Hematopoietic multipotent progenitor cell treated with erythropoietin and hydrocortisone succinate and interleukin-3 and kit ligand, for 6 days (in vitro differentiated cells): ENCODE measurements around the gene TCF25.
"Not testable (repeated sequence)": the region's sequence is repeated elsewhere in the genome, so short reads cannot be mapped to it uniquely, and the experiment has no call there.

Experiments used
- DNase-seq: peaks from one replicate; pipeline ENCODE4 v3.0.0-alpha.2; 2015

Gene TCF25, protein sequence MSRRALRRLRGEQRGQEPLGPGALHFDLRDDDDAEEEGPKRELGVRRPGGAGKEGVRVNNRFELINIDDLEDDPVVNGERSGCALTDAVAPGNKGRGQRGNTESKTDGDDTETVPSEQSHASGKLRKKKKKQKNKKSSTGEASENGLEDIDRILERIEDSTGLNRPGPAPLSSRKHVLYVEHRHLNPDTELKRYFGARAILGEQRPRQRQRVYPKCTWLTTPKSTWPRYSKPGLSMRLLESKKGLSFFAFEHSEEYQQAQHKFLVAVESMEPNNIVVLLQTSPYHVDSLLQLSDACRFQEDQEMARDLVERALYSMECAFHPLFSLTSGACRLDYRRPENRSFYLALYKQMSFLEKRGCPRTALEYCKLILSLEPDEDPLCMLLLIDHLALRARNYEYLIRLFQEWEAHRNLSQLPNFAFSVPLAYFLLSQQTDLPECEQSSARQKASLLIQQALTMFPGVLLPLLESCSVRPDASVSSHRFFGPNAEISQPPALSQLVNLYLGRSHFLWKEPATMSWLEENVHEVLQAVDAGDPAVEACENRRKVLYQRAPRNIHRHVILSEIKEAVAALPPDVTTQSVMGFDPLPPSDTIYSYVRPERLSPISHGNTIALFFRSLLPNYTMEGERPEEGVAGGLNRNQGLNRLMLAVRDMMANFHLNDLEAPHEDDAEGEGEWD

DNA sequence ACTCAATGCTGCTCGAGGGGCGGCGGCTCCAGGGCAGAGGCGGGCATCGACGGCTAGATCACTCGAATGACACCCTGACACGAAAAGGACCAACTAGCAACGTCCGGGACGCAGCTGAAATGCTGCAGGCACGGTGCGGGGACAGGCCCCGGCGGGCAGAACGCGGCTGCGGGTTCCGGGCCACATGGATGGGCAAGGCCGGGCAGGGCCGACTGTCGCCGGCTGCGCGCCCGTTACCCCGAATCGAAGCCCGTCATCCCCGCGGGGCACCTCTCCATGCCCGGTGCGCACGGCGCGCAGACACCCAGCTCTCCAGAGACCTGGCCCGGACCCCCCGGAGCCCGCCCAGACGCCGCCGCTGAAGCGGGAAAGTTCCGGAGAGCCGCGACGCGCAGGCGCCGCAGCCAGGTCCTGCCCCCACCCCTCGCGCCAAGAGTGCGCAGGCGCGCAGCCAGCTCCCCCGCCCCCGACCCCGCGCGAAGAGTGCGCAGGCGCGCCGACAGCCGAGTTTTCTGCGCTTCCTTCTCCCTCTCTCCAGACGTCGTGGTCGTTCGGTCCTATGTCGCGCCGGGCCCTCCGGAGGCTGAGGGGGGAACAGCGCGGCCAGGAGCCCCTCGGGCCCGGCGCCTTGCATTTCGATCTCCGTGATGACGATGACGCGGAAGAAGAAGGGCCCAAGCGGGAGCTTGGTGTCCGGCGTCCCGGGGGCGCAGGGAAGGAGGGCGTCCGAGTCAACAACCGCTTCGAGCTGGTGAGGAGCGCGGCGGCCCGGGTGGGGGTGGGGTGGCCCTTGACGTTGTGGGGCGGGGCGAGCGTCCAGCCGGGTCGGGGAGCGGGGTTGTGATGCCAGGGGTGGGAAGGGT lies at the start of gene TCF25:
TSS of gene TCF25 (plus strand) at position 484 of the 863 bp plus-strand sequence. CDS start at position 560, 76 bp downstream.
- peak; percentile 94 for DNase-seq

DNA sequence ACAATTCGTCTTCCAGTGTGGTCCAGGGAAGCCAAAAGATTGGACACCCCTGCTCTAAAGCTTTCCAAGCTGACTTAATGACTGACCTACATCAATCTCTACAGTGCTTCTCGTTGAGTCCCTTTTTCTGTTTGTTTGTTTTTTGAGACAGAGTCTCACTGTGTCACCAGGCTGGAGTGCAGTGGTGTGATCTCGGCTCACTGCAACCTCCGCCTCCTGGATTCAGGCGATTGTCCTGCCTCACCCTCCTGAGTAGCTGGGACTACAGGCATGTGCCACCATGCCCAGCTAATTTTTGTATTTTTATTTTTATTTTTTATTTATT lies 49.6 kb upstream of the TCF25 start:
- not testable (repeated sequence) for DNase-seq

DNA sequence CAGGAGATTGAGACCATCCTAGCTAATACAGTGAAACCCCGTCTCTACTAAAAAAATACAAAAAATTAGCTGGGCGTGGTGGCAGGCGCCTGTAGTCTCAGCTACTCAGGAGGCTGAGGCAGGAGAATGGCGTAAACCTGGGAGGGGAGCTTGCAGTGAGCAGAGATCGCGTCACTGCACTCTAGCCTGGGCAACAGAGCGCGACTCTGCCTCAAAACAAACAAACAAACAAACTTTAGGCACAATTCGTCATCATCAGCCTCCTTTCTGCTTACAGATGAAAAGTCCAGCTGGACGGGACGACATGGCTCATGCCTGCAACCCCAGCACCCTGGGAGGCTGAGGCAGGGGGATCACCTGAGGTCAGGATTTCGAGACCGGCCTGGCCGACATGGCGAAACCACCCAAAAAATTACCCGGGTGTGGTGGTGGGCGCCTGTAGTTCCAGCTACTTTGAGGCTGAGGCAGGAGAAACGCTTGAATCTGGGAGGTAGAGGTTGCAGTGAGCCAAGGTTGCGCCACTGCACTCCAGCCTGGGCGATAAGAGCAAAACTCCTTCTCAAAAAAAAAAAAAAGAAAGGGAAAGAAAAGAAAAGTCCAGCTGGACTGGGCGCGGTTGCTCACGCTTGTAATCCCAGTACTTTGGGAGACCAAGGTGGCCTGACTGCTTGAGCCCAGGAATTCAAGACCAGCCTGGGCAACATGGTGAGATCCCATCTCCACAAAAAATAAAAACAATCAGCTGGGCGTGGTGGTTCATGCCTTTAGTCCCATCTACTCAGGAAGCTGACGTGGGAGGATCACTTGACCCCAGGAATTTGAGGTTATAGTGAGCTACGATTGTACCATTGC lies 46.6 kb upstream of the TCF25 start:
- no peak for DNase-seq

DNA sequence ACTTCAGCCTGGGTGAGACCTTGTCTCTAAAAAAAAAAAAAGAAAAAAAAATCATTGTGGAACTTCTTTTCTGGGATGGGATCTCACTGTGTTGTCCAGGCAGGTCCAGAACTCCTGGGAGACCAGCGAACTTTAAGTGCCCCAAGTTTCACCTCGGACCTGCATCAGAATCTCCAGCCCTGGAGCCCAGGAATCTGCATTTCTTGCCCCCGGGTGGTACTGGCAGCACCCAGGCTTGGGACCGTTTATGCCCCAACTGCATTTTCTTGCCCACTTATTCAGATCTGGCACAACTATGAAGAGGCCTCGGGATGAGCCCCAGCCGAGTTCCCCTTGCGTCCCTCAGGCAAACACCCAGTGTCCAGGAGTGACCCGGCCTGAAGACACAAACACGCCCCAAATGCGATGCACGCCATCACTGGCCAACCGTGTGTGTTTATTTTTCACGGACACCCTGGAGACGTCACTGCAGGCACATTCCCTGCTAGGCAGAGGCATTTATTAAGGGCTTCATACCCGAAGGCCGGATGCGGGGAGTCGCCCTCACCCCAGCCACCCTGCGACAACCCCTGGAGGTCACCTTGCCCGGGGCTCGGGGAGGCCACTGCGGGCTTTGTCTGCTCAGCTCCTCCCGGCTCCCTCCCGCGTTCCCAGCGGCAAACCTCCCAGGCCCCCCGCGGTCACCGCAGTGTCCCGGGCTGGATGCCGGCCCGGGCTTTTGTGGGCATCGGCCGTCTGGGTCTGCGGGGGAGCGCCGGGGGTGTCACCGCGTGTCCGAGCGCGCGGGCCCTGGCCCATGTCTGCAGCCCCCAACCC lies 45.8 kb upstream of the TCF25 start:
- peak; percentile 25 for DNase-seq

DNA sequence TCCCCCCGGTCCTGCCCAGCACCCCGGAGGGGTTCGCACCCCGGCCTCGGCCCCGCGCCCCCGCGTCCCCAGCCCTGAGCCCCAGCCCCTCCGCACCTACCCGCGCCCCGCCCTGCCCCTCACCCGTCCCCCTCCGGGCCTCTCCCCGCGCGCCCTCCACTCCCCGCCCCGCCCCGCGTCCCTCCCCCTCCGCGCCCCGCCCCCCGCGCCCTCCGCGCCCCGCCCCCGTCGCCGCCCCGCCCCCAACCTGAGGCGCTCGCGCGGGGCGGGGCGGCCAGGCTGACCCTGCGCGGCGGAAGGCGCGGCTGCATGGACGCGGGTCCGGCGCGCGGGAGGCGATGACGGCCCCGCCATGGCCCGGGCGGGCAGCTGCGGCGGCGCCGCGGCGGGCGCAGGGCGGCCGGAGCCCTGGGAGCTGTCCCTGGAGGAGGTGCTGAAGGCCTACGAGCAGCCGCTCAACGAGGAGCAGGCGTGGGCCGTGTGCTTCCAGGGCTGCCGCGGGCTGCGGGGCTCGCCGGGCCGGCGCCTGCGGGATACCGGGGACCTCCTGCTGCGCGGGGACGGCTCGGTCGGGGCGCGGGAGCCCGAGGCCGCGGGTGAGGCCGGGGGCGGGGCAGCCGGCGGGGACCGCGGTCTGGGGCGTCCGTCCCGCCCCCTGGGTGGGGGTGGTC lies 45.1 kb upstream of the TCF25 start, which contains the start of gene SPIRE2:
TSS of gene SPIRE2 (plus strand) at position 277 of the 671 bp plus-strand sequence. CDS start at position 353, 76 bp downstream.
- DNase-seq: peak; percentile 87

DNA sequence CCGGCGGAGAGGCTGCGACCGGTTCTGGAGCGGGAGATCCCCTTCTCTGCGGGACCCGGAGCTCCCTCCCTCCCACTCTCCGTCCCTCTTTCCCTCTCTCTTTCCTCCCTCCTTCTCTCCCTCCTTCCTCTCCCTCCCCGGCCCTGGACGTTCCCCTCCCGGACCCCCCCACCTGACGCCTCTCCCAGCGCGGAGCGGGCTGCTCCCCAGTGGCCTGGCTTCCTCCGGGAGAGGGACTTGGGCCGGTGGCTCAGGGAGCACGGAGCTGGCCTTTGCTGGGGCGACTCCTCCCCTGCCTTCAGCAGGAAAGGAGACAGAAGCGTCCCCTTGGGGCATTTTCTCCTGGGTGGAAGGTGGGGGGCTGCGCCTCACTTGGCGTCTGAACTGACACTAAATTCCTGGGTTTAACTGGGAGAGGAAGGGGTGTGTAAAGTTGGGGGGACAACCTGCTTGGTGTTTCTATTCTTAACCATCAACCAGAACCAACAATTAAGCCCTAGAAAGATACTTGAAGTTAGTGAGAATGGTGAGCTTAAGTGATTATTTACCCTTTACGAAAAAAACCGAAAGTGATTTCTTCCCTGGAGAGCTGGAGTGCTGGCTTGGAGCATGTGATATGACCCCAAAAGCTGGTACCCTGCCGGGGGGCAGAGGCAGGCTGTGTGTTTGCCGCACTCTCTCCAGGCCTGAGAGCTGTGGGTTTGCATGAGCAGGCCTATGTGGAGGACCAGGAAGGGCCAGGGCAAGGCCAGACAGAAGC lies 44.3 kb upstream of the TCF25 start:
- no peak for DNase-seq

DNA sequence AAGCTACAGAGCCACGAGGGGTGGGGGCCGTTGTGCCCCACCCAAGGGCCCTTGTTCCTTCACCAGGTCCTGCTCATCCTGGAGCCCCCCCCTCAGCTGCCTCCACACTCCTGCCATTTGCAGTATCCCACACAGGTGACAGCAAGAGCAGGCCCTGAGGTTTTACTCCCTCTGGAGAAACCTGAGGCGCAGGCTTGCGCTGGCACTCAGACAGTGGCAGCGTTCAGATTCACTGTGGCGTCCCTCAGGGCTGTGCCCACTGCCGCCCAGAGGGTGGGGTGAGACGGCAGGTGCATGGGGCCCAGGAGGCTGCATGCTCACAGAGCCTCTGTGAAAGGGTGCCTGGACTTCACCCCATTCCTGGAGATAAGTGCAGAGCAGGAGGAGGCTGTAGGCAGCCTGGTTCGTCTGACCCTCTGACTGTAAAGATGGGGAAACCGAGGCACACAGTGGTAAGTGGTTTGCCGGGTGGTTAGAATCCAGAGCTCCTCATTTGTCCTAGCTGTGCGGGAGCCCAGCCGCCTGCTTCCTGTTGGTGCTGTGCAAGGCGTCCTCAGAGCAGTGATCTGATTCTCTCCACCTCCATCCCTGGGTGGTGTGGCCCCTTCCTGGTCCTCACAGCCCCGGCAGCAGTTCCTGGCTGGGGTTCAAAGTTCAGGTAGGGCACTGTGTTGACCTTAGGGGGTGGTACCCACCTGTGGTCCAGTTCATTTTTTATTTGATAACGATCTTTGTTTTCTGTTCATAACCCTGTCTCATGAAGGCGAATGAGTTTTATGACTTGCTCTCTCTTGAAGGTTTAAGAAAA lies 43.6 kb upstream of the TCF25 start:
- DNase-seq: no peak

DNA sequence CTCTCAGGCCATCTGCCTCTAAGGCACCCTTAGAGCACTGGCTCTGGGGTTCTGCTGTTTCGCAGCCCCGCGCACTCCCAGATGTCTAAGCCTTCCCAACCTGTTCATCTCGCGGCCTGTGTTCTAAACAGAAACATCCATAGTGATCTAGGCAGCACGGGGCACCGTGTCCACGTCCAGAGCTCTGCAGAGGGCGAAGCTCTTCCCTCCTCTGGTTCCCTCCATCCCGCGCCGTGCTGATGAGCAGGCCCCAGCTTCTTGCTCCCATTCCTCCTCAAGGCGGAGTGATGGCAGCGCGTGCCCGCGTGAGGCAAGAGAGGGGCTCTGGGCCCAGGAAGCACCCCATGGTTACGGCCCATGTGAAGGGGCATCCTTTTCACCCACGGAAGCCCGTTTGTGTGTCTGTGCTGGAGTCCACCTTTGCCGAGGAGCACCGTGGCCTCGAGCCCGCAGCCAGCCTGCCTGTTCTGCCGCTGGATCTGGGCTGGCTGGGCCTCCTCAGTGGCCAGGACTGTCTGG lies 41.5 kb upstream of the TCF25 start:
- DNase-seq: no peak

DNA sequence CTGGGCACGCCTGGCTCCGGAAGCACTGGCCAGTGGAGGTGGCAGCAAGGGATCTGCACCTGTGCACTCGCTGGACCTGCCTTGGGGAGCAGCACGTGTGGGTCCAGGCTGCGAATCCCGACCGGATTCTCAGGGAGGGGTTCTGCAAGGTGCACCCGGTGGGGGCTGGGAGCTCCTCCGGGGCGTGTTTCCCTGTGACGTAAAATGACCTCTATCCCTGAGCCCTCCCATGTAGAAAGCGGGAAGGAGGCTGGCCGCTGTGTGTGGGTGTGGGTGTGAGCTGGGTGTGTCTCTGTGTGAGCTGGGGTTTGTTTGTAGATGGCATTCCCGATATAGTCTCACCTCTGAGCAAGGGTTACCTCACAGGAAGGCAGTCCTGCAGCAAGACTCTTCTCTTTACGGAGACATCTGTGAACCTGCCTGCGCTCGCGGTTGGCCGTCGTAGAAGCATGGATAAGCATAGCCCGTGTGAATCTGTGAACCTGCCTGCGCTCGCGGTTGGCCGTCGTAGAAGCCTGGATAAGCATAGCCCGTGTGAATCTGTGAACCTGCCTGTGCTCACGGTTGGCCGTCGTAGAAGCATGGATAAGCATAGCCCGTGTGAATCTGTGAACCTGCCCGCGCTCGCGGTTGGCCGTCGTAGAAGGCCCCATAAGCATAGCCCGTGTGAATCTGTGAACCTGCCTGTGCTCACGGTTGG lies 39.6 kb upstream of the TCF25 start:
- not testable (repeated sequence) for DNase-seq

DNA sequence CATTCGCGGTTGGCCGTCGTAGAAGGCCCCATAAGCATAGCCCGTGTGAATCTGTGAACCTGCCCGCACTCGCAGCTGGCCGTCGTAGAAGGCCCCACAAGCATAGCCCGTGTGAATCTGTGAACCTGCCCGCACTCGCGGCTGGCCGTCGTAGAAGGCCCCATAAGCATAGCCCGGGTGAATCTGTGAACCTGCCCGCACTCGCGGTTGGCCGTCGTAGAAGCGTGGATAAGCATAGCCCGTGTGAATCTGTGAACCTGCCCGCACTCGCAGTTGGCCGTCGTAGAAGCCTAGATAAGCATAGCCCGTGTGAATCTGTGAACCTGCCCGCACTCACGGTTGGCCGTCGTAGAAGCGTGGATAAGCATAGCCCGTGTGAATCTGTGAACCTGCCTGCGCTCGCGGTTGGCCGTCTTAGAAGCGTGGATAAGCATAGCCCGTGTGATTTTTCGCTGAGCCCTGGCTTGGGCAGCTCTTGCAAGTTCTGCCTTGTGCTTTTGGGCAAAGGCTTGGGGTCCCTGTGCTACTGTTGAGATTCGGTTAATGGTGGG lies 38.5 kb upstream of the TCF25 start:
- not testable (repeated sequence) for DNase-seq

DNA sequence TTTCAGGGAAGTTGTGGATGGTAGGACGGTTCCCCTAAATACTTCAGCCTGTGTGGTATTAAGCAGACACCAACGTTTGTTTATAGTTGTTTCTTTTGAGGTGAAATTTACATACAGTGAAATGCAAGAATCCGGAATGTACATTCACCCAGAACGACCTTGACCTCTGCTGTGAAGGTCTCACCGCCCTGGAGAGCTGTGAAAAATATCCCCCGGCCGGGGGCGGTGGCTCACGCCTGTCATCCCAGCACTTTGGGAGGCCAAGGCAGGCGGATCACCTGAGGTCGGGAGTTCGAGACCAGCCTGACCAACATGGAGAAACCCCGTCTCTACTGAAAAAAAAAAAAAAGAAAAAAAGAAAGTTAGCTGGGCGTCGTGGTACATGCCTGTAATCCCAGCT lies 36.9 kb upstream of the TCF25 start:
- DNase-seq: not testable (repeated sequence)

DNA sequence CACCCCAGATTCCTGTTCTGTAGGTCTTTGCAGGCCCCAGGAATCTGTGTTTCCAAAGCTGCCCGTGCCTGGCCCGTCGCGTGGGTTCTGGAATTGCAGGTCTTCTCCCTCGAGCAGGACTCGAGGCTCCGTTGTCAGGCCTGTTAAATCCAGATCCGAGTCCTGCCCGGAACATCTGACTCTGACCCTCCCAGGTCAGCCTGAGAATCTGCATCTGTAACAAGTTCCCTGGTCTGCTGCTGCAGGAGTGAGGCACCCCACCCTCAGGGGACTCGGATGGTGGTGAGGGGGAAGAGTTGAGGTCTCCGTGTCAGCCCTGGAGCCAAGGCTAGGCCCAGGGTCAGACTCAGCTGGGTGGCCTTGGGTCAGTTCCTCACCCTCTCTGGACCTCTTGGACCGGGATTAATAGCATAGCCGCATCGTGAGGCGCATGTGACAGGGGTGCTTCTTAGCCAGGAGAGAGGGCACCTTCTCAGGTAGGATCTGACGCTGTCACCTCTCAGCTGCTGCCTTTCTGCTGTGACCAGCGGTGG lies 36.3 kb upstream of the TCF25 start:
- no peak for DNase-seq

DNA sequence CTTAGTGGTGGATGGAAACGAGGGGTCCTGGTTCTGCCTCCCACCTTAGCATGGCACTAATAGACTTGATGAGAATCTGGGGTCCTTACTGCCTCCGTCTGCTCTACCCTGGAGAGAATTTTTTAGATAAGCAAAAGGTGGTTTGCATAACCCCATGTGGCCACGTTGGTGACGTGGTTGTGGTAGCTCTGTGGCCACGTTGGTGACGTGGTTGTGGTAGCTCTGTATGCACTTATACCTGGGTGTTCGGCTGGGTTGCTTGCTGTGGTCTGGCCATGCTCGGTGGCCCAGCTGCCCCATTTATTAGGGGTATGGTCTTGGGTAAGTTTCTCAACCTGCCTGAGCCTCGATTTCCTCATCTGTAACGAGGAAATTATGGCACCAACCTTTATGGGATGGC lies 32.1 kb upstream of the TCF25 start:
- DNase-seq: peak; percentile 31

DNA sequence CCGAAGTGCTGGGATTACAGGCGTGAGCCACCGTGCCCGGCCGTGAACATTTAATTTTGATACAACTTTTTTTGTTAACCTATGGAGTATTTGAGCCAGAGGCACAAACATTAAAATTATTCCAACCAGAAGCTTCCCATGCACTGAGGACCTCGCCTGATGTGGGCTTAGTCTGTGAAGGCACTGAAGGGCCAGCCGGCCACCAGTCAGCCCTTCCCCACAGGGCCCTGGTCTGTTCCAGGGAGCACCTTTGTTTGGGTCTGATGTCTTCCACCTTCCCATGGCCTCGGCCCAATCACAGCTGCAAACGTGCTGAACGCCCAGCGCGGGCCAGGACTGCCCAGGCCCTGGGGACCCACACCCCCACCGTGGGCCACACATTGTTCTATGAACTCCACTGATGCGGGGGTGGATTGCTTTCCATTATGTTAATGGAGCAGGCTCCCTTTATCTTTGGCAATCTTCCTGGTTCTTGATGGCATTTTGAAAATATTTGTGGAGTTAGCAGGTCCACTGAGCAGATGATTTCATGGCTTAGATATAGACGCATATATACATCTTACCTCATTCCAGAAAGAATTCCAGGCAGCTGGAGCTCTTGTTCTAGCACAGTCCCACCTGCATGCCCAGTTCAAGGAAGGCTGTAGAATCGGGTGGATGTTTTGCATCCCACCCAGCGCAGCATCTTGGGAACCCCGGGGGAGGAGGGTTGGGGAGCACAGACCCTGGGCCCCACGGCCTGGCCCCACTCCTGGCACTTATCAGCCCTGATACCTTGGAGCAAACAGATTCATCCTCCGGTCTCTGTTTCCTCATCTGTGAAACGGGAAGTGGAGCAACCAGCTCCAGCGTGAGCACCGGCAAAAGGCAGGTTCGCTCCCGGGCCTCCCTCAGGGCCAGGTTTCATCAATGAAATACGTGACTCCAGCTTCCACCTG lies 30.7 kb upstream of the TCF25 start:
- DNase-seq: no peak

DNA sequence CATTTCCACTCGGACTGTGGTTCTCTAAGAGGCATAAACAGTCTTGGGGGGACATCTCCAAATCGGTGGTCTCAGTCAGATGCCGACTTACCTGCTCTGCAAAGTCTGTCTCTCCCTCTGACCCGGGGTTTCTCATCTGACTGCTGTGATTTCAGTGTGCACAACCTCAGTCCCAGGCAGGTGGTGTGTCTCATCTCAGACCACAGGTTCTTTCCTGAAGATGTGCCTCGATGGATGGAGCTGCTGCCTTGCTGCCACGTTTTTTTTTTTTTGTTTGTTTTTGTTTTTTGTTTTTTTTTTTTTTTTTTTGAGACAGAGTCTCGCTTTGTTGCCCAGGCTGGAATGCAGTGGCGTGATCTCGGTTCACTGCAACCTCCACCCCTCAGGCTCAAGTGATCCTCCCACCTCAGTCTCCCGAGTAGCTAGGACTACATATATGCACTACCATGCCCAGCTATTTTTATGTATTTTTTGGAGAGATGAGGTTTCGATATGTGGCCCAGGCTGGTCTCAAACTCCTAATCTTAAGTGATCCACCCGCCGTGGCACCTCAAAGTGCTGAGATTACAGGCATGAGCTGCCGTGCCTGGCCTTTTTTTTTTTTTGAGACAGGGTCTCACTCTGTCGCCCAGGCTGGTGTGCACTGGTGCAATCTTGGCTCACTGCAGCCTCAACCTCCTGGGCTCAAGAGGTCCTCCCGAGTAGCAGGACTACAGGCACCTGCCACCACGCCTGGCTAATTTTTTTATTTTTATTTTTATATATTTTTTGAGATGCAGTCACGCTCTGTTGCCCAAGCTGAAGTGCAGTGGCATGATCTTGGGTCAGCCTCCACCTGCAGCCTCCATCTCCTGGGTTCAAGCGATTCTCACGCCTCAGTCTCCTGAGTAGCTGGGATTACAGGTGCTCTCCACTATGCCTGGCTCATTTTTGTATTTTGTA lies 29.7 kb upstream of the TCF25 start:
- no peak for DNase-seq
